Measurements from ENCODE around the gene NUP153. TPM values are rescaled to one million over a fixed set of nuclear protein-coding genes. Genes with fewer than 3 reads are reported as not detected.
A peak's percentile ranks its signal among the peaks of the same experiment; 100 is the strongest.

NUP153 gene
- total RNA-seq, 1 experiment from 2014 or later: 99.3 TPM

- no peak overlapping the region for H3K4me3 Mint-ChIP-seq
- peaks cover 7% of the 10 kb centered on the region for H3K79me1 ChIP-seq (ENCODE audit: insufficient read depth, low read depth, low read length, poor library complexity, severe bottlenecking)
Measured at GRCh38 chr6:17662585-17662984, 44.1 kb downstream of the NUP153 start.

More at GRCh38 chr6:17662585-17662984, 44.1 kb downstream of the NUP153 start:
- H3K4me1 Mint-ChIP-seq: no peaks in the 10 kb centered on the region
- no peak overlapping the region for H3K14ac ChIP-seq (ENCODE audit: insufficient read depth, low read length)
- WGBS (ENCODE audit: extremely low coverage, insufficient read length, low lambda C conversion rate): no CpG with 5 or more reads among the region's 2 CpGs
- no peak overlapping the region for H4K8ac ChIP-seq (replicated peaks; ENCODE audit: insufficient read length, low read depth, low read length)
- H2BK5ac ChIP-seq (ENCODE audit: insufficient read length, low read length): no peak overlapping the region
- no peak overlapping the region for H2BK120ac ChIP-seq (ENCODE audit: low read depth, low read length, poor library complexity, severe bottlenecking)
- no peak overlapping the region for H3K4me2 ChIP-seq (ENCODE audit: insufficient read depth, insufficient read length, low read length)
- no peaks in the 10 kb centered on the region for H3K4me1 ChIP-seq (ENCODE audit: insufficient read depth, low read length)
- H3K23ac ChIP-seq (ENCODE audit: insufficient read length, low read depth, low read length): no peak overlapping the region
- H3K36me3 Mint-ChIP-seq (ENCODE audit: insufficient read depth in 1 of 3, low read depth in 3 of 3): peaks cover 35 to 81% (median 80%) of the 10 kb centered on the region in 3 experiments; a peak in 6 of 7 replicates
- no peaks in the 10 kb centered on the region for H3K9me3 ChIP-seq (ENCODE audit: control insufficient read depth, low read depth, low read length)
- H3K23me2 ChIP-seq (ENCODE audit: insufficient read length, low read depth, low read length, poor library complexity, severe bottlenecking): no peaks in the 10 kb centered on the region
- H4K20me1 ChIP-seq (ENCODE audit: control insufficient read depth, insufficient read depth, insufficient read length): no peaks in the 10 kb centered on the region
- no peak overlapping the region for H4K91ac ChIP-seq (ENCODE audit: insufficient read length, low read depth, low read length)
- no peak overlapping the region for H2BK12ac ChIP-seq (ENCODE audit: insufficient read length, low read depth, low read length)
- H2AFZ ChIP-seq (ENCODE audit: low read length): no peak overlapping the region
- H3K56ac ChIP-seq (ENCODE audit: insufficient read length, low read depth, low read length): no peak overlapping the region
- no peak overlapping the region for H2AK5ac ChIP-seq (ENCODE audit: insufficient read length, low read length)
- H3K27me3 Mint-ChIP-seq (ENCODE audit: low read depth): no peaks in the 10 kb centered on the region
- H3K18ac ChIP-seq (ENCODE audit: insufficient read length, low read depth, low read length): no peak overlapping the region
- no peak overlapping the region for H2BK15ac ChIP-seq (ENCODE audit: low read depth, low read length)
- H3K4ac ChIP-seq (ENCODE audit: low read depth, low read length): no peak overlapping the region
- no peak overlapping the region for H2BK20ac ChIP-seq (ENCODE audit: low read depth, low read length, poor library complexity, severe bottlenecking)
- peaks cover 2% of the 10 kb centered on the region; the same call in 1 of the 2 replicates for H3K79me2 ChIP-seq (ENCODE audit: insufficient read depth, low read length)
- TF ChIP-seq CTCF (conservative IDR thresholded peaks at IDR 0.05): no peak
- H3K27me3 ChIP-seq (ENCODE audit: insufficient read depth, low read length): no peaks in the 10 kb centered on the region
- DNase-seq: no peak
- no peak overlapping the region for H3K27ac ChIP-seq (ENCODE audit: insufficient read length, low read depth, low read length)
- no peak overlapping the region for H3T11ph ChIP-seq (ENCODE audit: low read length)
- no peak overlapping the region for H3K9ac ChIP-seq (ENCODE audit: extremely low read depth, insufficient read length, low read length)
- 0 out of 7 replicates have a peak overlapping the region, but pooled peaks of 1 of the 3 experiments have one; percentile 16 for H3K27ac Mint-ChIP-seq
- H3K9me3 Mint-ChIP-seq: no peaks in the 10 kb centered on the region
- no peak overlapping the region for H4K5ac ChIP-seq (ENCODE audit: insufficient read length, low read depth, low read length)

Data from H9 (cell line).